RWPE1 (cell line): Measurements from ENCODE around the gene MTX2.
A peak's percentile ranks its signal among the peaks of the same experiment; 100 is the strongest.

Source experiments
- CTCF ChIA-PET: fragments of 350-600 bp; sonication (Branson Sonifier 250); formaldehyde crosslinking; extraction: SDS; loops from one replicate; lab custom pipeline; 2021; lab: Yijun Ruan, JAX
- POLR2A ChIA-PET: fragments of 400-600 bp; formaldehyde crosslinking; extraction: SDS; loops from one replicate; lab custom pipeline; 2020; ENCODE audit warnings: antibody characterized with exemption; ENCODE audit not compliant: low non-redundant PET; lab: Yijun Ruan, JAX
- DNase-seq: peaks from one replicate; pipeline ENCODE4 v3.0.0; 2012; ENCODE audit warnings: low spot score
- H3K27ac ChIP-seq: fragments of 450-650 bp; 2 replicates; pipeline ENCODE4 v1.5.1; 2017
- TF ChIP-seq, protein P1 (sequence below): fragments of 450-650 bp; conservative IDR thresholded peaks from 2 replicates; pipeline ENCODE4 v1.5.1; 2017; ENCODE audit warnings: low read depth, mild to moderate bottlenecking

MTX2 gene

DNA sequence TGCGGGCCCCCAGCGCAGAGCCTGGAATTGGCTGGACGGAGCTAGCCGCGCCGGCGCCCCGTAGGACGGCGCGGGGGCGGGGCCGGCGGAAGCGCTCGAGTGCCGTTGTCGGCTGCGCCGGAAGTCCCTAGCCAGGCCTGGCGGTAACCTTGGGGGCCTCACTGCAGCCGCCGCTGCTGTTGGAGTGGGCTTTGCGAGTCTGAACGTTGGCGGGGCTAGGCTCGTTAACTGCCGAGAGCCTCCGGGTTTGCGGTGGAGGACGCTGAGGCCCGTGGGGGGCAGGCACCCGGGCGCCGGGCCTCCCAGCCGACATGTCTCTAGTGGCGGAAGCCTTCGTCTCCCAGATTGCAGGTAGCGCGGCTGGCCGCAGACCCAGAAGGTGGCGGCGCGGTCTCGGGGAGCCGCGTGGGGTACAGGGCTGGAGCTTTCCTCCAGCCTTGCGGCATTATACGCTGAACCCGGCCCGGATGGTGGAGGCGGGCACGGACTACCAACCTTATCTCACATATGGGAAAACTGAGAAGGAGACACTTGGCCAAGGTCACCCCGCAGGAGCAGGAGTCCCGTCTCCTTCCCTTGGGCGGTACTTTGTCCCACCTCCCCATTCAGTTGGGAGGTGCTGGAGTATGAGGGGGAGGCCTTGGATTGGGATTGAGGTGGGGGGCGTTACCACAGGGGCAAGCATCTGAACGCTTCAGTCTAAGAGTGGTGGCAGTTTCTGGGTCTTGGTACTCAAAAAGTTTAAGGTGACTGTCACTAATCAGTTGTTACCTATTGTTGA is at the start of gene MTX2:
MTX2 (plus strand) TSS at position 124 of the 781 bp plus-strand sequence; CDS start at position 312, 188 bp downstream.
- ChIA-PET CTCF (interaction anchor here (0.7 to 1.0 kb wide), 2 partner anchors 25 to 371 kb away, joined by 3 read pairs; no protein-coding TSS in a partner anchor), POLR2A (interaction anchor here (0.5 kb wide), 2 partner anchors 10 to 126 kb away, joined by 3 to 6 read pairs; no protein-coding TSS in a partner anchor)

DNA sequence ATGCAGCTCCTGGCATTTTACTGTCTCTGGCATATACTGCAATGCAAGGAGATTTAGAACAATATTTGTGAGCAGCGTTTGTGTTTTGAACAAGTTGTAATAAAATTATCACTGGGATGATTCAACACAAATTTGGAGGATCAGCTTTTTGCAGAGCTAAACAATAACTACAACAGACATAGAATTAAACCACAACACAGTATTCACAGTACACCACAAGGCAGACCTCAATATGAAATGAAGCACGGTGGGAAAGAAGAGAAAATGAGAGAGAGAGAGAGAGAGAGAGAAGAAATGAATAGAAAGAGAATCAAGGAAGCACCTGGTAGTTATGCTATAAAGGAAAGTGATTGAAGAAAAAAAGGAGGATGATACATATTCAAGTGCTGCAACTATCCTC is 41.4 kb upstream of the MTX2 start:
- DNase-seq, result no peak
- H3K27ac ChIP-seq, result no peak overlapping the region
- TF ChIP-seq, protein P1, sequence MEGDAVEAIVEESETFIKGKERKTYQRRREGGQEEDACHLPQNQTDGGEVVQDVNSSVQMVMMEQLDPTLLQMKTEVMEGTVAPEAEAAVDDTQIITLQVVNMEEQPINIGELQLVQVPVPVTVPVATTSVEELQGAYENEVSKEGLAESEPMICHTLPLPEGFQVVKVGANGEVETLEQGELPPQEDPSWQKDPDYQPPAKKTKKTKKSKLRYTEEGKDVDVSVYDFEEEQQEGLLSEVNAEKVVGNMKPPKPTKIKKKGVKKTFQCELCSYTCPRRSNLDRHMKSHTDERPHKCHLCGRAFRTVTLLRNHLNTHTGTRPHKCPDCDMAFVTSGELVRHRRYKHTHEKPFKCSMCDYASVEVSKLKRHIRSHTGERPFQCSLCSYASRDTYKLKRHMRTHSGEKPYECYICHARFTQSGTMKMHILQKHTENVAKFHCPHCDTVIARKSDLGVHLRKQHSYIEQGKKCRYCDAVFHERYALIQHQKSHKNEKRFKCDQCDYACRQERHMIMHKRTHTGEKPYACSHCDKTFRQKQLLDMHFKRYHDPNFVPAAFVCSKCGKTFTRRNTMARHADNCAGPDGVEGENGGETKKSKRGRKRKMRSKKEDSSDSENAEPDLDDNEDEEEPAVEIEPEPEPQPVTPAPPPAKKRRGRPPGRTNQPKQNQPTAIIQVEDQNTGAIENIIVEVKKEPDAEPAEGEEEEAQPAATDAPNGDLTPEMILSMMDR, result no peak
- ChIA-PET POLR2A (no interaction called here), CTCF (no interaction called here)

More for the DNA sequence above, at the start of gene MTX2:
- peak within 1 kb of the TSS; percentile 81 for H3K27ac ChIP-seq
- DNase-seq, result peak; percentile 60
- TF ChIP-seq, protein P1, result no peak

DNA sequence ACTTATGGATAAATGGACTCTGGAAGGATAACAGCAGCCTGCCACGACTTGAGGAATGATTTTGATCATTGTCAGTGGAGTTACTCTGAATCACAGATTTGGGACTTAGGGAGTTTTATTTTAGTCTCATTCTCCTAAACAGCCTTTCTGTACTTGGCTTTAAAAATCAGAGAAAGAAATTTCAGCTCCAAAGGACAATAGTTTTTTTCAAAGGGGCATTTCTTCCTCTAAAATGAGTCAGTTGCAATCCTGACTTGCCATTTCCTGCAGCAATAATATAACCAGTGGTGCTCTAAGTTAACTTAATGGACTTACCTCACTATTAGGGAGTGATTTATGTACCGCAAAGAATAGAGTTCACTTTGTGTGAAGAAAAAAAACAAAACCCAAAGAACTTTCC is 35.1 kb upstream of the MTX2 start:
- H3K27ac ChIP-seq, result no peak overlapping the region
- CTCF ChIA-PET, result interaction anchor here (0.7 kb wide), 1 partner anchor 14 kb away, joined by 3 read pairs; no protein-coding TSS in a partner anchor
- TF ChIP-seq, protein P1, result no peak
- no peak for DNase-seq
- POLR2A ChIA-PET, result no interaction called here

DNA sequence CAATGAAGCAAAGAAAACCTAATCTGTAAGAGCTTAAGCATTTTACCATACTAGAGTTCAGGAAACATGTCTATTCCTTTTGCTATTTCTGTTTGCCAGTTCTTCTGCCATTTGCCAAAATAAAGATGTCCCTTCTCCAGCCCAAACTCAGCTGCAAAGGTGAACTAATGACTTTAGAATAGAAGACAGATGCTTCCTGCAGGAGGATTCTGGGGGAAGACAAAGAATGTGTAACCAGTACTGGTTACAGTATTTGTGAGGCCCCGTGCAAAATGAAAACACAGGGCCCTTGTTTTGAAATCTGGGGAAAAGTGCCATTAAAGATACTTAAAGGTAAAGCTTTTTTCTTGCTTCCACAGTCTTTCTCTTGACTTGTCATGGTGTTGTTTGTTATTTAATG is 34.3 kb upstream of the MTX2 start:
- no peak for DNase-seq
- ChIA-PET CTCF (no interaction called here), POLR2A (no interaction called here)
- TF ChIP-seq, protein P1, result no peak
- H3K27ac ChIP-seq, result no peak overlapping the region

DNA sequence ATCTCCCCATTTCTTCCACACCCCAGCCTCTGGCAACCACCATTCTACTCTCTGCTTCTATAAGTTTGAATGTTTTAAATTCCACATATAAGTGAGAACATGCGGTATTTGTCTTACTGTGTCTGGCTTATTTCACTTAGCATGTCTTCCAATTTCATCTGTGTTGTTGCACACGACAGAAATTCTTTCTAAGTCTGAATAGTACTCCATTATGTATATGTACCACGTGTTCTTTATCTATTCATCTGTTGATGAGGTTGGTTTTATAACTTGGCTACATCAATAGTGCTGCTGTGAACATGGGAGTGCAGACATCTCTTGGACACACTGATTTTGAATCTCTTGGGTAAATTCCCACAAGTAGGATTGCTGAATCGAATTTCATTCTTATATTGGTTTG is 31.8 kb upstream of the MTX2 start:
- POLR2A ChIA-PET, result no interaction called here
- TF ChIP-seq, protein P1, result no peak
- no peak overlapping the region for H3K27ac ChIP-seq
- DNase-seq, result no peak
- CTCF ChIA-PET, result interaction anchor here (0.7 kb wide), 1 partner anchor 107 kb away, joined by 3 read pairs; no protein-coding TSS in a partner anchor

DNA sequence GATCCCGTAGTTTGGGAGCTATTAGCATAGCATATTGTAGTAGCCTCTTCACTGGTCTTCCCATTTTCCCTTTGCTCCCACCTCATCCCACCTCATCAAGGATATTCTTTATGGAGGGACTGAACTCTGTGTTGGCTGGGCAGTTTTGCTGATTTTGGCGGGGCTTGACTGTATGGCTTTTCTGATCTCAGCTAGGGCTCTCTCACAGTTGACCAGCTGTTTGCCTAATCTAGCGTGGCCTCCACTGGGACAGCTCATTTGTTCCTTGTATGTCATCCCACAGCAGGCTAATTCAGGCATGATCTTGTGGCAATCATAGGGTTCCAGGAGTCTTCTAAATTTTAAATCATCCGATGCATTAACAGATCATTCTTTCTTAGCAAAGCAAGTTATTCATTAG is 30.2 kb upstream of the MTX2 start:
- CTCF ChIA-PET, result interaction anchor here (0.6 to 0.7 kb wide), 2 partner anchors 198 to 425 kb away, joined by 3 read pairs; no protein-coding TSS in a partner anchor
- POLR2A ChIA-PET, result no interaction called here
- no peak for DNase-seq
- no peak overlapping the region for H3K27ac ChIP-seq
- TF ChIP-seq, protein P1, result no peak
